ENCODE data around the gene CNTNAP5. TPM values are rescaled to one million over a fixed set of nuclear protein-coding genes. Genes with fewer than 3 reads are reported as not detected.

Gene CNTNAP5
- total and polyA plus RNA-seq, 12 donors: 0.04 TPM; not detected in 11

- Histone ChIP-seq H3K9me3 (peaks cover 0 to 41% (median 0%) of the 10 kb centered on the region in 11 donors), H3K27ac (no peak overlapping the region), H3K27me3 (no peaks in the 10 kb centered on the region), H3K4me3 (no peak overlapping the region), H3K36me3 (no peaks in the 10 kb centered on the region), H3K4me1 (no peaks in the 10 kb centered on the region)
- TF ChIP-seq CTCF (IDR thresholded peaks at IDR 0.05): no peak
- intact Hi-C loops (cut with DNase I): no loop called here
- ATAC-seq (no peak), DNase-seq (no peak)
- WGBS, 2 donors: 25 to 42% methylated on average over 2 of the region's 2 CpGs
Measured at GRCh38 chr2:124088616-124089015, 63.5 kb downstream of the CNTNAP5 start.

GRCh38 chr2:124091721-124092120, 66.6 kb downstream of the CNTNAP5 start:
- H3K36me3 ChIP-seq: no peaks in the 10 kb centered on the region
- no peak overlapping the region for H3K4me3 ChIP-seq
- no peak for TF ChIP-seq CTCF (IDR thresholded peaks at IDR 0.05)
- ATAC-seq (no peak), DNase-seq (no peak)
- no peaks in the 10 kb centered on the region for H3K4me1 ChIP-seq
- H3K27me3 ChIP-seq: no peaks in the 10 kb centered on the region
- peaks cover 0 to 22% (median 0%) of the 10 kb centered on the region in 11 donors for H3K9me3 ChIP-seq
- WGBS, 2 donors: 43 to 49% methylated on average over 5 of the region's 5 CpGs
- intact Hi-C loops (cut with DNase I): no loop called here
- no peak overlapping the region for H3K27ac ChIP-seq

GRCh38 chr2:124092651-124093050, 67.6 kb downstream of the CNTNAP5 start:
- no peak overlapping the region for H3K27ac ChIP-seq
- no peaks in the 10 kb centered on the region for H3K36me3 ChIP-seq
- H3K4me3 ChIP-seq: no peak overlapping the region
- 66 to 73% methylated on average over 2 of the region's 2 CpGs for WGBS, 2 donors
- H3K9me3 ChIP-seq: peaks cover 0 to 15% (median 0%) of the 10 kb centered on the region in 11 donors
- no peaks in the 10 kb centered on the region for H3K4me1 ChIP-seq
- TF ChIP-seq CTCF (IDR thresholded peaks at IDR 0.05): no peak
- intact Hi-C loops (cut with DNase I): no loop called here
- H3K27me3 ChIP-seq: no peaks in the 10 kb centered on the region
- ATAC-seq: no peak
- DNase-seq: no peak

GRCh38 chr2:124104914-124105313, 79.8 kb downstream of the CNTNAP5 start:
- DNase-seq (no peak), ATAC-seq (no peak)
- WGBS, 2 donors: 74 to 78% methylated on average over 1 of the region's 1 CpG
- intact Hi-C loops (cut with DNase I): no loop called here
- H3K9me3 ChIP-seq: no peaks in the 10 kb centered on the region
- no peaks in the 10 kb centered on the region for H3K36me3 ChIP-seq
- H3K27me3 ChIP-seq: no peaks in the 10 kb centered on the region
- TF ChIP-seq CTCF (IDR thresholded peaks at IDR 0.05): no peak
- no peak overlapping the region for H3K27ac ChIP-seq
- H3K4me1 ChIP-seq: no peaks in the 10 kb centered on the region
- no peak overlapping the region for H3K4me3 ChIP-seq

- Histone ChIP-seq H3K27ac (no peak overlapping the region), H3K4me1 (no peaks in the 10 kb centered on the region), H3K27me3 (no peaks in the 10 kb centered on the region), H3K36me3 (no peaks in the 10 kb centered on the region), H3K9me3 (no peaks in the 10 kb centered on the region), H3K4me3 (no peak overlapping the region)
- DNase-seq: no peak
- ATAC-seq: no peak
- intact Hi-C loops (cut with DNase I): no loop called here
- no peak for TF ChIP-seq CTCF (IDR thresholded peaks at IDR 0.05)
Measured at GRCh38 chr2:124112206-124112605, 87.1 kb downstream of the CNTNAP5 start.

Data from heart right ventricle (tissue), 16 donors.